ENCODE data around the gene CROT. TPM values are rescaled to one million over a fixed set of nuclear protein-coding genes. Genes with fewer than 3 reads are reported as not detected.

The CROT gene, protein sequence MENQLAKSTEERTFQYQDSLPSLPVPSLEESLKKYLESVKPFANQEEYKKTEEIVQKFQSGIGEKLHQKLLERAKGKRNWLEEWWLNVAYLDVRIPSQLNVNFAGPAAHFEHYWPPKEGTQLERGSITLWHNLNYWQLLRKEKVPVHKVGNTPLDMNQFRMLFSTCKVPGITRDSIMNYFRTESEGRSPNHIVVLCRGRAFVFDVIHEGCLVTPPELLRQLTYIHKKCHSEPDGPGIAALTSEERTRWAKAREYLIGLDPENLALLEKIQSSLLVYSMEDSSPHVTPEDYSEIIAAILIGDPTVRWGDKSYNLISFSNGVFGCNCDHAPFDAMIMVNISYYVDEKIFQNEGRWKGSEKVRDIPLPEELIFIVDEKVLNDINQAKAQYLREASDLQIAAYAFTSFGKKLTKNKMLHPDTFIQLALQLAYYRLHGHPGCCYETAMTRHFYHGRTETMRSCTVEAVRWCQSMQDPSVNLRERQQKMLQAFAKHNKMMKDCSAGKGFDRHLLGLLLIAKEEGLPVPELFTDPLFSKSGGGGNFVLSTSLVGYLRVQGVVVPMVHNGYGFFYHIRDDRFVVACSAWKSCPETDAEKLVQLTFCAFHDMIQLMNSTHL
- polyA plus RNA-seq (2011; rRNA removed): 32.3 and 48.3 TPM in 2 replicates
- 13.0 and 27.1 TPM in 2 replicates for polyA minus RNA-seq (2011; rRNA and poly(A)+ RNA removed)

DNA sequence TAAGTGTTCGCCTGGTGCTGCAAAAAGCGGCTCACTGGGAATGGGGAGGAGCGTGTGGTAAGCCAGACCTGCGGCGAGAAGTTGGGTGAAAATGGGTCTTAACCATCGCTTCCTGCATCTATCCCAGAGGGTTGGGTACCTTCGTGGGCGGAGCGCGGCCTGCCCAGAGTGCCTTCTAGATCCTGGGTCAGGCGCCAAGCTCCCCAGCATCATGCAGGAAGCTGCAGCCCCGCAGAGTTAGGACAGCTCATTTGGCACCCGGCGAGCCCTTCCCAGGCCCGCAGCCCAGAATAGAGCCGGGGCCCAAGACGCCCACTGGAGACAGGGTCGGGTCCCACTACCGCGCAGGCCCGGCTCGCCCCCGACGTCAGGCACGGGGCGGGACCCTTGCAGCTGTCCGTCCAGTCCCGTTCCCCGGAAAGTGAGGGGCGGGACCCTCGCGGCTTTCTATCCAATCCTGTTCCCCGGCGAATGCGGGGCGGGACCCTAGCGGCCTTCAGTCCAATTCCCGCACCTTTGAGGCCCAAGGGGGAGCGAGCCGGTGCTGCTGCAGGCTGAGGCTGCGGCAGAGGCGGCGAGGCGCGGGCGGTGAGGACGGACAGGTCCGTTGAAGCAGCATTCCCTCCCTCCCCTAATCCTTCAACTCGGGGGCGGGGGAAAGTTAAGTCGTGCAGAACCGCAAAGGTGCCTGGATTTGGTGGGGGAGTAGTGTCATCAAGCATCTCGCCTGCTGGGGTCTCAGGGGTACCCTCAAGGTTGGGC lies at the start of gene CROT:
Gene CROT, plus strand, starts transcription at position 499 of the 762 bp plus-strand sequence. CDS start 3,405 bp downstream, outside the sequence.
- no peak for TF ChIP-seq CTCF (IDR thresholded peaks at IDR 0.05; ENCODE audit: low read depth, low read length)
- peak; percentile 82 for DNase-seq (ENCODE audit: low read depth, low spot score)
- H3K27me3 ChIP-seq (ENCODE audit: control insufficient read depth, insufficient read depth, low read length): no peaks in the 10 kb centered on the region
- ChIA-PET CTCF (interaction anchor here (1.2 to 3.3 kb wide), 3 partner anchors 15 to 70 kb away, joined by 3 to 13 read pairs (median 5); no protein-coding TSS in a partner anchor), POLR2A (interaction anchor here (0.6 to 2.0 kb wide), 7 partner anchors 22 to 193 kb away, joined by 3 to 17 read pairs (median 4); partner anchors contain the start of genes DMTF1 and TMEM243)
- H3K27ac ChIP-seq (ENCODE audit: low read depth, low read length): peak within 1 kb of the TSS; percentile 71
- H3K9me3 ChIP-seq (ENCODE audit: control insufficient read depth, insufficient read depth, low read length): no peaks in the 10 kb centered on the region
- peak within 1 kb of the TSS; percentile 77 for H3K4me3 ChIP-seq (ENCODE audit: low read depth, low read length)

GRCh38 chr7:87300756-87301155 lies 44.7 kb upstream of the CROT start:
- Histone ChIP-seq H3K9me3 (ENCODE audit: control insufficient read depth, insufficient read depth, low read length) (no peaks in the 10 kb centered on the region), H3K27ac (ENCODE audit: low read depth, low read length) (no peak overlapping the region), H3K4me3 (ENCODE audit: low read depth, low read length) (no peak overlapping the region), H3K27me3 (ENCODE audit: control insufficient read depth, insufficient read depth, low read length) (no peaks in the 10 kb centered on the region)
- POLR2A ChIA-PET: no interaction called here
- DNase-seq (ENCODE audit: low read depth, low spot score): no peak
- no peak for TF ChIP-seq CTCF (IDR thresholded peaks at IDR 0.05; ENCODE audit: low read depth, low read length)
- CTCF ChIA-PET: interaction anchor here (1.7 to 1.8 kb wide), 2 partner anchors 11 to 115 kb away, joined by 4 to 9 read pairs; no protein-coding TSS in a partner anchor

DNA sequence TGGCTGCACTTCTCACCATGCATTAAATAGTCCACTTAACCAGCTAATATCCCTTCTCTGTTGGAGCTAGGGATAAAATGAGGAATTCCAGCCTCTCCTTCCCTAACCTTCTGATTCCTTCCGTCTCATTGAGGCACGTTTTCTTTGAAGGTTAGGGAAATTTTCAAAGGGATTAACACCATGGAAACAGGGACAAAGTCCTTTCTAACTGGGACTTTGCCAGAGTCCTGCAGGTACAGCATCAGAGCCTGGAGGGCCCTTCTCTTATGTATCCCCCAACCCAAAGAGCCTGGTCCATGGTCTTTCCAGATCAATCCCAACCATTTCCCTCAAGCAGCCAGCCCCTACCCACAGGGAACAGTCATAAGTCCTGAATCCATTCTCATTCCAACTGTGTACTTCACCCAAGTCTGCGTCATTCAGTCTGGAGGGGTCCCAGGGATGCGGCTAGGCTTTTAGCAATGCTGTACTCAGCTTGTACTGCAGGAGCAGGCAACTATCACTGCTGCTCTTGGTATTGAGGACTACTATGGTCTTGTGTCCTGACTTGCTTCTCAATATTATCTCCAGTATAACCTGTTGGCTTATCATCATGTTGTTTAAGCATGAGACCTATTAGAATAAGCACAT lies 34.6 kb upstream of the CROT start:
- POLR2A ChIA-PET: no interaction called here
- Histone ChIP-seq H3K27me3 (ENCODE audit: control insufficient read depth, insufficient read depth, low read length) (no peaks in the 10 kb centered on the region), H3K9me3 (ENCODE audit: control insufficient read depth, insufficient read depth, low read length) (no peaks in the 10 kb centered on the region), H3K27ac (ENCODE audit: low read depth, low read length) (no peak overlapping the region), H3K4me3 (ENCODE audit: low read depth, low read length) (no peak overlapping the region)
- CTCF ChIA-PET: interaction anchor here (0.8 to 12.2 kb wide), 2 partner anchors 103 to 194 kb away, joined by 3 to 454 read pairs; no protein-coding TSS in a partner anchor
- DNase-seq (ENCODE audit: low read depth, low spot score): no peak
- no peak for TF ChIP-seq CTCF (IDR thresholded peaks at IDR 0.05; ENCODE audit: low read depth, low read length)

DNA sequence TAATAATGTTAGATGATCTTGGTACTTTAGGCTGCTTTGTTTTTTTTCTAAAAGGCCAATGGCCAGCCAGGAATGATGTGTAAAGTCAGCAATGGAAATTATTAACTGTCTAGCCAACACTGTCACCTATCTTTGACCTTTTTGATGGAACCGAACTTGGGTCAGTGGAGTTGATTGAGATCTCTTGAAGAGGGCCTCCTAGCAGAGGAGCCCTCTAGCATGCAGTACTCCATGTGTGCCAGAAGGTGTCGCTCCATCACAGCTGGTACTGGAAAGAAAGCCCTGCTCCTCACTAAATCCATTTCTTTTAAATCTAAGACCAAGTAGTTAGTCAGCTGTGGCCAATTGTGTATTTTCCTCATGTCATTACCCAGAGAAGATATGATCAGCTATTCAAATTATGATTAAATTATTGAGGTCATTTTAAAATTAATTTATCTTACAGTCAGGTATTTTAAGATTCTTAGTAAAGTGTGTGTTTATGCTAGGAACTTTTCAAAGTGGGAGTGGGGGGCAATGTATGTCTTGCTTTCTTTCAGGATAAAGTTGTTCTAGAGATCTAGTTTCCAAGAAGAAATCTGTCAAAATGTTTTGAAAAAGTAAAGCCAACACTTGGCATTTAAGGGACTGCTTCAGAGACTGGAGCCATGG lies 33.1 kb upstream of the CROT start:
- H3K4me3 ChIP-seq (ENCODE audit: low read depth, low read length): no peak overlapping the region
- H3K27ac ChIP-seq (ENCODE audit: low read depth, low read length): no peak overlapping the region
- peak; percentile 100 for TF ChIP-seq CTCF (IDR thresholded peaks at IDR 0.05; ENCODE audit: low read depth, low read length)
- CTCF ChIA-PET: interaction anchor here (0.6 to 12.2 kb wide), 28 partner anchors 8 to 572 kb away, joined by 3 to 454 read pairs (median 3); partner anchors contain the start of gene CROT
- POLR2A ChIA-PET: interaction anchor here (0.9 kb wide), 1 partner anchor 104 kb away, joined by 4 read pairs; no protein-coding TSS in a partner anchor
- peak; percentile 42 for DNase-seq (ENCODE audit: low read depth, low spot score)
- no peaks in the 10 kb centered on the region for H3K27me3 ChIP-seq (ENCODE audit: control insufficient read depth, insufficient read depth, low read length)
- H3K9me3 ChIP-seq (ENCODE audit: control insufficient read depth, insufficient read depth, low read length): no peaks in the 10 kb centered on the region
